Hematopoietic multipotent progenitor cell treated with erythropoietin and hydrocortisone succinate and interleukin-3 and kit ligand, for 6 days (in vitro differentiated cells): ENCODE results near the gene CCDC3.

Experiments
- DNase-seq: peaks from one replicate; pipeline ENCODE4 v3.0.0-alpha.2; 2015

Gene CCDC3

GRCh38 chr10:12919574-12919973 is 81.9 kb downstream of the CCDC3 start:
- no peak for DNase-seq

- DNase-seq = no peak
Measured at GRCh38 chr10:12916587-12916986, 84.9 kb downstream of the CCDC3 start.

GRCh38 chr10:12915637-12916168 is 85.8 kb downstream of the CCDC3 start:
- no peak for DNase-seq

- DNase-seq = no peak
Measured at GRCh38 chr10:12914111-12914510, 87.4 kb downstream of the CCDC3 start.

GRCh38 chr10:12911795-12912194 is 89.7 kb downstream of the CCDC3 start:
- no peak for DNase-seq

- DNase-seq = no peak
Measured at GRCh38 chr10:12910835-12911234, 90.7 kb downstream of the CCDC3 start.

- no peak for DNase-seq
Measured at GRCh38 chr10:12909836-12910185, 91.7 kb downstream of the CCDC3 start.

- DNase-seq = no peak
Measured at GRCh38 chr10:12909182-12909835, 92.2 kb downstream of the CCDC3 start.

GRCh38 chr10:12908773-12909172 is 92.7 kb downstream of the CCDC3 start:
- no peak for DNase-seq

- no peak for DNase-seq
Measured at GRCh38 chr10:12907656-12908055, 93.9 kb downstream of the CCDC3 start.

- no peak for DNase-seq
Measured at GRCh38 chr10:12906051-12906541, 95.4 kb downstream of the CCDC3 start.

GRCh38 chr10:12905067-12905466 is 96.4 kb downstream of the CCDC3 start:
- DNase-seq = no peak

- no peak for DNase-seq
Measured at GRCh38 chr10:12902851-12903358, 98.6 kb downstream of the CCDC3 start.

- peak; percentile 80 for DNase-seq
Measured at GRCh38 chr10:12902135-12902572, 99.4 kb downstream of the CCDC3 start.

- DNase-seq = no peak
Measured at GRCh38 chr10:12899546-12899945, 102.0 kb downstream of the CCDC3 start.

- no peak for DNase-seq
Measured at GRCh38 chr10:12898271-12898670, 103.2 kb downstream of the CCDC3 start.

GRCh38 chr10:12897278-12897677 is 104.2 kb downstream of the CCDC3 start:
- DNase-seq = no peak

- DNase-seq = no peak
Measured at GRCh38 chr10:12896251-12896650, 105.3 kb downstream of the CCDC3 start.

- no peak for DNase-seq
Measured at GRCh38 chr10:12892924-12893323, 108.6 kb downstream of the CCDC3 start.

GRCh38 chr10:12890958-12891357 is 110.6 kb downstream of the CCDC3 start:
- no peak for DNase-seq

- no peak for DNase-seq
Measured at GRCh38 chr10:12888470-12888869, 113.0 kb downstream of the CCDC3 start.

GRCh38 chr10:12887780-12888179 is 113.7 kb downstream of the CCDC3 start:
- DNase-seq = no peak

GRCh38 chr10:12884851-12885250 is 116.7 kb downstream of the CCDC3 start:
- DNase-seq = no peak

- no peak for DNase-seq
Measured at GRCh38 chr10:12880423-12880822, 121.1 kb downstream of the CCDC3 start.

GRCh38 chr10:12877150-12877549 is 124.4 kb downstream of the CCDC3 start:
- no peak for DNase-seq
